Heart left ventricle (tissue), 13 donors: Measurements from ENCODE around the gene GPR89A.

Experiments used
- POLR2A ChIP-seq, 2 donors: fragments of 450-650 bp; IDR thresholded peaks; one replicate each; pipeline ENCODE4 v1.6.1; 2017; ENCODE audit warnings: antibody characterized with exemption in 2 of 2, mild to moderate bottlenecking in 2 of 2, moderate library complexity in 2 of 2
- TF ChIP-seq, protein P1 (sequence below), 12 donors: fragments of 200-600 bp; sonication (generic) in 4 of 12; IDR thresholded peaks; one replicate each; pipeline versions ENCODE4 v1.5.0 to v1.8.0; 2018 to 2022; ENCODE audit warnings: antibody characterized with exemption in 12 of 12, mild to moderate bottlenecking in 5 of 12
- donor health status: ischemic (EF 13 %, LVEDD 7.1; RV severe dilation, severe dysfunction).
- donor health status: DM: no; HTN: yes; CAD: no.
- donor health status: DM: no; HTN: no; CAD: no.
- donor health status: ischemic (EF 25% LVEDD 6.9; RV normal size, moderate dysfunction).
- donor health status: ischemic (EF 25% LVEDD 5.7; RV mildly dilated, moderate dysfunction).
- donor health status: ischemic (EF 35%, LVEDD 5.7; RV mildly dilated, moderate dysfunction).
- donor health status: nonischemic (EF 11% LVEDD 7.7; RV severe dilation, severe dysfunction).
- donor health status: DM: yes; HTN: yes; CAD: no.
- donor health status: PGD.
- donor health status: ischemic (EF 29% LVEDD 5.4; RV normal size, mild dysfunction).
- donor health status: nonischemic (EF 23%, LVEDD 6.1; RV moderate dilation, normal function).

DNA sequence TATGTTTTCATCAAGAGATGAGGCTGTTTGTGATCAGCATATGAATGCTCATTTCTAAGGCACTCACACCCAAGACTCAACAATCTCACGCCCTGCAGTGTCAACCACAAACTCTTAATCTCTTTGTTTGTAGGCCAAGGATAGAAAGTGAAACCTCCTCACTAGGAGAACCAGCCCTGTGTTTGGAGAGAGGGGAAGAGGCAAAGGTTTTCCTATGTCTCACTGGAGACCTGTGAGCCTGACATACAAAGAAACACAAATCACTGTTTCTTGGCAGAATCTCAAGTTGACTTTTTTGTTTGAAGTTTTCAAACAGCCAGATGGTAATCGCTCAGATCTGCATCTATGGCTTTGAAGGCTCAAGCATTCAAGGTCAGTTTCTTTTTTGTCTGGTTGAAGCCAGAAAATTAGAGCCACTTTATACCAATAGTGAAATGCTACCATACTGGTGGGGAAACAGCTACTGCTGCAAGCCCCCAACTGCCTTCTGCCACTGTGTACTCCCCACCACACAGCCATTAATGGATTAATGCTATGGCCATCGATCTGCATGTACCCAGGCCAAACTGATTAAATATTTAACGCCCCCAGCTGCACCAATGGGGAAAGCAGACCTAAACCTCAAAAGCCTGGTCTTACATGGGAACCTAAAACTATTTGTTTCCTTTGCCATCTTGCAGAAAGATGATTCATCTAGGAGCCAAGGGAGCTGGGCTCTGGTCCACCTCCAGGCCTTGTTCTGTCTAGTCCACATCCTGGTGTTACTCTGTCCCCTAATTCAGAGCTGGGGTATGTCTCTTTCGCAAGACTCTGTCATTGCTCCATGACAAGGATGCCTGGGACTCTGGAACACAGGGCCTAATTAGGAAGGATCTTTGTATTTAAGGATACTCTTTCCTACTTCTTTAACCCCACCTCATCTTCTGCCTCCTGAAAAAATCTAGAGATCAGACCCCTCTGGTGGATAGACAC is 83.1 kb downstream of the GPR89A start:
- no peak for TF ChIP-seq POLR2A (IDR thresholded peaks at IDR 0.05)
- TF ChIP-seq, protein P1, sequence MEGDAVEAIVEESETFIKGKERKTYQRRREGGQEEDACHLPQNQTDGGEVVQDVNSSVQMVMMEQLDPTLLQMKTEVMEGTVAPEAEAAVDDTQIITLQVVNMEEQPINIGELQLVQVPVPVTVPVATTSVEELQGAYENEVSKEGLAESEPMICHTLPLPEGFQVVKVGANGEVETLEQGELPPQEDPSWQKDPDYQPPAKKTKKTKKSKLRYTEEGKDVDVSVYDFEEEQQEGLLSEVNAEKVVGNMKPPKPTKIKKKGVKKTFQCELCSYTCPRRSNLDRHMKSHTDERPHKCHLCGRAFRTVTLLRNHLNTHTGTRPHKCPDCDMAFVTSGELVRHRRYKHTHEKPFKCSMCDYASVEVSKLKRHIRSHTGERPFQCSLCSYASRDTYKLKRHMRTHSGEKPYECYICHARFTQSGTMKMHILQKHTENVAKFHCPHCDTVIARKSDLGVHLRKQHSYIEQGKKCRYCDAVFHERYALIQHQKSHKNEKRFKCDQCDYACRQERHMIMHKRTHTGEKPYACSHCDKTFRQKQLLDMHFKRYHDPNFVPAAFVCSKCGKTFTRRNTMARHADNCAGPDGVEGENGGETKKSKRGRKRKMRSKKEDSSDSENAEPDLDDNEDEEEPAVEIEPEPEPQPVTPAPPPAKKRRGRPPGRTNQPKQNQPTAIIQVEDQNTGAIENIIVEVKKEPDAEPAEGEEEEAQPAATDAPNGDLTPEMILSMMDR (IDR thresholded peaks at IDR 0.05) = no peak
